AG09309 (cell line): Measurements from ENCODE around the gene SHC4.

Source experiments
- DNase-seq: peaks from one replicate; pipeline ENCODE4 v3.0.0-alpha.2; 2010; ENCODE audit warnings: low read depth
- H3K4me3 ChIP-seq: 2 replicates; pipeline ENCODE4 v1.5.1; 2011; ENCODE audit warnings: mild to moderate bottlenecking, low read depth, low read length, moderate library complexity; ENCODE audit not compliant: control insufficient read depth
- CTCF ChIP-seq: IDR thresholded peaks from 2 replicates; pipeline ENCODE4 v1.5.1; 2011; ENCODE audit warnings: mild to moderate bottlenecking, low read depth, low read length, inconsistent platforms; ENCODE audit not compliant: insufficient read depth, control insufficient read depth; ENCODE audit errors: missing control alignments

SHC4 gene

GRCh38 chr15:48989170-48989569, 25.5 kb upstream of the SHC4 start:
- no peak for TF ChIP-seq CTCF
- DNase-seq: no peak
- H3K4me3 ChIP-seq: no peak overlapping the region

- no peak overlapping the region for H3K4me3 ChIP-seq
- TF ChIP-seq CTCF: no peak
- no peak for DNase-seq
Observed at GRCh38 chr15:48987142-48987541, 23.4 kb upstream of the SHC4 start.

GRCh38 chr15:48986240-48986639, 22.5 kb upstream of the SHC4 start:
- DNase-seq: no peak
- TF ChIP-seq CTCF: no peak
- no peak overlapping the region for H3K4me3 ChIP-seq

- no peak overlapping the region for H3K4me3 ChIP-seq
- TF ChIP-seq CTCF: no peak
- DNase-seq: no peak
Observed at GRCh38 chr15:48985516-48985915, 21.8 kb upstream of the SHC4 start.

- no peak overlapping the region for H3K4me3 ChIP-seq
- no peak for TF ChIP-seq CTCF
- DNase-seq: no peak
Observed at GRCh38 chr15:48984811-48985352, 21.2 kb upstream of the SHC4 start.

- no peak for TF ChIP-seq CTCF
- H3K4me3 ChIP-seq: no peak overlapping the region
- DNase-seq: no peak
Observed at GRCh38 chr15:48984021-48984710, 20.4 kb upstream of the SHC4 start.
